ENCODE results near the gene RACK1.

RACK1 gene

DNA sequence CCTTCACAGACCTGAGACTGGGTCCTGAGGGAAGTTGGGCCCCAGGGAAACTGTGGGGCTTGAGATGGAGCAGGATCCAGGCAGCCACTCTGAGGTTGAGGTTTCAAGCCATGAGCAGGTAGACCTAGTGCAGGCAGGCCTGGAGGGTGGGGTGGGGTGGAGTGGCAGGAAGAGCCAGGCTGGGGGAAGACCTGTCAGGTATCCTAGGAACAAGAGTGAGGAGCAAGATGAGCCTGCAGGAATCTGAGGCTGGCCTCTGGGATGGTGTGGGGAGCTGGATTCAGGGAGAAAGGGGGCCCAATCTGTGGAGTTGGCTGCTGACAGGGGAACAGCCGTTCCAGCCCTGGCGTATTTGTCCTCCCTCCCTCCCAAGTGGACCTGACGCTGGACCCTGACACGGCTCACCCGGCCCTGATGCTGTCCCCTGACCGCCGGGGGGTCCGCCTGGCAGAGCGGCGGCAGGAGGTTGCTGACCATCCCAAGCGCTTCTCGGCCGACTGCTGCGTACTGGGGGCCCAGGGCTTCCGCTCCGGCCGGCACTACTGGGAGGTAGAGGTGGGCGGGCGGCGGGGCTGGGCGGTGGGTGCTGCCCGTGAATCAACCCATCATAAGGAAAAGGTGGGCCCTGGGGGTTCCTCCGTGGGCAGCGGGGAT, 9.8 kb downstream of the RACK1 start:
- Histone ChIP-seq H3K4me1 (ENCODE audit: control insufficient read depth, insufficient read depth, low read length, poor library complexity, severe bottlenecking) (no peaks in the 10 kb centered on the region), H3K36me3 (ENCODE audit: control insufficient read depth, insufficient read depth, low read length) (peaks cover 70% of the 10 kb centered on the region), H3K4me3 (ENCODE audit: insufficient read depth, low read depth, low read length, poor library complexity, severe bottlenecking) (no peak overlapping the region), H3K27me3 (replicated peaks; ENCODE audit: control insufficient read depth, insufficient read depth, low read length, poor library complexity, severe bottlenecking) (no peaks in the 10 kb centered on the region), H3K9me3 (ENCODE audit: control insufficient read depth, low read length) (no peaks in the 10 kb centered on the region), H3K27ac (ENCODE audit: insufficient read depth, low read length, poor library complexity, severe bottlenecking) (no peak overlapping the region)
- no peak for DNase-seq

GRCh38 chr5:181233088-181233800, 10.5 kb downstream of the RACK1 start:
- DNase-seq, result no peak
- Histone ChIP-seq H3K4me1 (ENCODE audit: control insufficient read depth, insufficient read depth, low read length, poor library complexity, severe bottlenecking) (no peaks in the 10 kb centered on the region), H3K27me3 (replicated peaks; ENCODE audit: control insufficient read depth, insufficient read depth, low read length, poor library complexity, severe bottlenecking) (no peaks in the 10 kb centered on the region), H3K9me3 (ENCODE audit: control insufficient read depth, low read length) (no peaks in the 10 kb centered on the region), H3K27ac (ENCODE audit: insufficient read depth, low read length, poor library complexity, severe bottlenecking) (no peak overlapping the region), H3K4me3 (ENCODE audit: insufficient read depth, low read depth, low read length, poor library complexity, severe bottlenecking) (no peak overlapping the region), H3K36me3 (ENCODE audit: control insufficient read depth, insufficient read depth, low read length) (peaks cover 63% of the 10 kb centered on the region)

DNA sequence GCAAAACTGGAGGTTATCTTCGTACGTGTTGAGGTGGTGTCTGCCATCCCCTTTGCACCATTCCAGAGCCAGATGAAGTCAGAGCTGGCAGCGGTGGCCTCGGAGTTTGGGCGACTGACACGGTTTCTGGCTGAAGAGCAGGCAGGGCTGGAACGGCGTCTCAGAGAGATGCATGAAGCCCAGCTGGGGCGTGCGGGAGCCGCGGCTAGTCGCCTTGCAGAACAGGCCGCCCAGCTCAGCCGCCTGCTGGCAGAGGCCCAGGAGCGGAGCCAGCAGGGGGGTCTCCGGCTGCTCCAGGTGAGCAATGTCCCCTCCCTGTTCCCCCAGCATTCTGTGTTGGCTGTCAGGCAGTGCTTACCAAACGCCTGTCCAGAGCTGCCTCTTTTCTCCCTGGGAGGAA, 11.1 kb downstream of the RACK1 start:
- DNase-seq, result no peak
- Histone ChIP-seq H3K36me3 (ENCODE audit: control insufficient read depth, insufficient read depth, low read length) (peaks cover 57% of the 10 kb centered on the region), H3K4me1 (ENCODE audit: control insufficient read depth, insufficient read depth, low read length, poor library complexity, severe bottlenecking) (no peaks in the 10 kb centered on the region), H3K4me3 (ENCODE audit: insufficient read depth, low read depth, low read length, poor library complexity, severe bottlenecking) (no peak overlapping the region), H3K27ac (ENCODE audit: insufficient read depth, low read length, poor library complexity, severe bottlenecking) (no peak overlapping the region), H3K27me3 (replicated peaks; ENCODE audit: control insufficient read depth, insufficient read depth, low read length, poor library complexity, severe bottlenecking) (no peaks in the 10 kb centered on the region), H3K9me3 (ENCODE audit: control insufficient read depth, low read length) (no peaks in the 10 kb centered on the region)

GRCh38 chr5:181231432-181231831, 12.3 kb downstream of the RACK1 start:
- no peaks in the 10 kb centered on the region for H3K27me3 ChIP-seq (replicated peaks; ENCODE audit: control insufficient read depth, insufficient read depth, low read length, poor library complexity, severe bottlenecking)
- H3K4me3 ChIP-seq (ENCODE audit: insufficient read depth, low read depth, low read length, poor library complexity, severe bottlenecking), result no peak overlapping the region
- H3K27ac ChIP-seq (ENCODE audit: insufficient read depth, low read length, poor library complexity, severe bottlenecking), result no peak overlapping the region
- no peak for DNase-seq
- H3K36me3 ChIP-seq (ENCODE audit: control insufficient read depth, insufficient read depth, low read length), result peaks cover 45% of the 10 kb centered on the region
- H3K9me3 ChIP-seq (ENCODE audit: control insufficient read depth, low read length), result no peaks in the 10 kb centered on the region
- H3K4me1 ChIP-seq (ENCODE audit: control insufficient read depth, insufficient read depth, low read length, poor library complexity, severe bottlenecking), result no peaks in the 10 kb centered on the region

DNA sequence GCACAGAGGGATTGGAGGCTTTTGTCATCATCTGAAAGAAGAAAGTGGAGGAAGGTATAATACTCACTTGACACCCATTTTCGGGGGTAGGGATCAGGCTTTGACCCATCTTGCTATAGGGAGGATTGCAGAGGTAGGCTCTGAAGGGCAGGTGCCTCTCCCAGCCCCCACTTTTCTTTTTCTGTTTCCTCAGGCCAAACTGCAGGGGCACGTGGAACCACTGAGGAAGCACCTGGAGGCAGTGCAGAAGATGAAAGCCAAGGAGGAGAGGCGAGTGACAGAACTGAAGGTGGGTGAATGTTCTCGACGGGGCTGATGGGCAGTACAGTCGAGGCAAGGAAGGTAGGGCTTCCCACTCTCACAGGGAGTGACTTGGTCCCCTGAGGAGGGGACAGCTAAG, 13.2 kb downstream of the RACK1 start:
- Histone ChIP-seq H3K27ac (ENCODE audit: insufficient read depth, low read length, poor library complexity, severe bottlenecking) (no peak overlapping the region), H3K4me3 (ENCODE audit: insufficient read depth, low read depth, low read length, poor library complexity, severe bottlenecking) (no peak overlapping the region), H3K9me3 (ENCODE audit: control insufficient read depth, low read length) (no peaks in the 10 kb centered on the region), H3K36me3 (ENCODE audit: control insufficient read depth, insufficient read depth, low read length) (peaks cover 36% of the 10 kb centered on the region), H3K4me1 (ENCODE audit: control insufficient read depth, insufficient read depth, low read length, poor library complexity, severe bottlenecking) (peaks cover 3% of the 10 kb centered on the region), H3K27me3 (replicated peaks; ENCODE audit: control insufficient read depth, insufficient read depth, low read length, poor library complexity, severe bottlenecking) (no peaks in the 10 kb centered on the region)
- DNase-seq, result no peak

DNA sequence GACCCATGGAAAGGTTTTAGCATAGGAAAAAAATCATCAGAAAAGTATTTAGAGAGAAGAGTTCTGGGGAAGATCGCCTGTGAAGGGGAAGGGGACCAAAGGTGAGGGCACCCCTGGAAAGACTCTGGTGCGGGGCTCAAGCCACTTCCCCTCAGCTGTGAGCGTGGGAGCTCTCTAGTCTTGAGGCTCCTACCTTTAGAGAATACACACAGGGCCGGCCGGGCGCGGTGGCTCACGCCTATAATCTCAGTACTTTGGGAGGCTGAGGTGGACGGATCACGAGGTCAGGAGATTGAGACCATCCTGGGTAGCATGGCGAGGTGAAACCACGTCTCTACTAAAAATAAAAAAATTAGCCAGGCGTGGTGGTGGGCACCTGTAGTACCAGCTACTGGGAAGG, 13.7 kb downstream of the RACK1 start:
- no peak for DNase-seq
- Histone ChIP-seq H3K36me3 (ENCODE audit: control insufficient read depth, insufficient read depth, low read length) (peaks cover 31% of the 10 kb centered on the region), H3K27ac (ENCODE audit: insufficient read depth, low read length, poor library complexity, severe bottlenecking) (no peak overlapping the region), H3K27me3 (replicated peaks; ENCODE audit: control insufficient read depth, insufficient read depth, low read length, poor library complexity, severe bottlenecking) (no peaks in the 10 kb centered on the region), H3K4me1 (ENCODE audit: control insufficient read depth, insufficient read depth, low read length, poor library complexity, severe bottlenecking) (peaks cover 8% of the 10 kb centered on the region), H3K4me3 (ENCODE audit: insufficient read depth, low read depth, low read length, poor library complexity, severe bottlenecking) (no peak overlapping the region), H3K9me3 (ENCODE audit: control insufficient read depth, low read length) (no peaks in the 10 kb centered on the region)

DNA sequence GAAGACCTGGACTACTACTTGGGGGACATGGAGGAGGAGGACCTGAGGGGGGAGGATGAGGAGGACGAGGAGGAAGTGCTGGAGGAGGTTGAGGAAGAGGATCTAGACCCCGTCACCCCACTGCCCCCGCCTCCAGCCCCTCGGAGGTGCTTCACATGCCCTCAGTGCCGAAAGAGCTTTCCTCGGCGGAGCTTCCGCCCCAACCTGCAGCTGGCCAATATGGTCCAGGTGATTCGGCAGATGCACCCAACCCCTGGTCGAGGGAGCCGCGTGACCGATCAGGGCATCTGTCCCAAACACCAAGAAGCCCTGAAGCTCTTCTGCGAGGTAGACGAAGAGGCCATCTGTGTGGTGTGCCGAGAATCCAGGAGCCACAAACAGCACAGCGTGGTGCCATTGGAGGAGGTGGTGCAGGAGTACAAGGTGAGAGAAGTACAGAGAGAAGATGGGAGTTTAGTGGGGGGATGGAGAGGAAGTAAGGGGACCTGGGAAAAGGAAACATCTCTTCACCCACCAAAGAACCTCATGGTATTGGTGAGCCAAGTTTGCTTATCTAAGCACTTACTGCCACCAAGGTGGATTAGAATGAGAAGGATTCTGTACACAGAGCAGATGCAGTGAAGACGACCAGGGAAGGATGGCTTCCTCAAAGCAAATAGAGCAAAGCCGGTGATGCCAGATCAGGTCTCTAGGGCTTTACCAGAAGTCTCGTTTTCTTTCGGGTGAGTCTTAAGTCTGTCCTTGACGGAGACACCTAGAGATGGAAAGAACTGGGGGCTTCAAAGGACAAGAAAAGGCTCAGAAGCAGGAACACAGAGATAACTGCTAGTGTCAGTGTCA, 19.1 kb downstream of the RACK1 start:
- Histone ChIP-seq H3K36me3 (ENCODE audit: control insufficient read depth, insufficient read depth, low read length) (no peaks in the 10 kb centered on the region), H3K27ac (ENCODE audit: insufficient read depth, low read length, poor library complexity, severe bottlenecking) (peak overlapping the region; percentile 97), H3K4me1 (ENCODE audit: control insufficient read depth, insufficient read depth, low read length, poor library complexity, severe bottlenecking) (peaks cover 20% of the 10 kb centered on the region), H3K4me3 (ENCODE audit: insufficient read depth, low read depth, low read length, poor library complexity, severe bottlenecking) (peak overlapping the region; percentile 74), H3K9me3 (ENCODE audit: control insufficient read depth, low read length) (no peaks in the 10 kb centered on the region), H3K27me3 (replicated peaks; ENCODE audit: control insufficient read depth, insufficient read depth, low read length, poor library complexity, severe bottlenecking) (no peaks in the 10 kb centered on the region)
- DNase-seq, result no peak

GRCh38 chr5:181223729-181224389, 19.8 kb downstream of the RACK1 start:
- H3K27me3 ChIP-seq (replicated peaks; ENCODE audit: control insufficient read depth, insufficient read depth, low read length, poor library complexity, severe bottlenecking), result no peaks in the 10 kb centered on the region
- H3K4me1 ChIP-seq (ENCODE audit: control insufficient read depth, insufficient read depth, low read length, poor library complexity, severe bottlenecking), result peaks cover 20% of the 10 kb centered on the region
- peak overlapping the region; percentile 97 for H3K27ac ChIP-seq (ENCODE audit: insufficient read depth, low read length, poor library complexity, severe bottlenecking)
- no peaks in the 10 kb centered on the region for H3K9me3 ChIP-seq (ENCODE audit: control insufficient read depth, low read length)
- peak overlapping the region; percentile 74 for H3K4me3 ChIP-seq (ENCODE audit: insufficient read depth, low read depth, low read length, poor library complexity, severe bottlenecking)
- no peak for DNase-seq
- no peaks in the 10 kb centered on the region for H3K36me3 ChIP-seq (ENCODE audit: control insufficient read depth, insufficient read depth, low read length)

DNA sequence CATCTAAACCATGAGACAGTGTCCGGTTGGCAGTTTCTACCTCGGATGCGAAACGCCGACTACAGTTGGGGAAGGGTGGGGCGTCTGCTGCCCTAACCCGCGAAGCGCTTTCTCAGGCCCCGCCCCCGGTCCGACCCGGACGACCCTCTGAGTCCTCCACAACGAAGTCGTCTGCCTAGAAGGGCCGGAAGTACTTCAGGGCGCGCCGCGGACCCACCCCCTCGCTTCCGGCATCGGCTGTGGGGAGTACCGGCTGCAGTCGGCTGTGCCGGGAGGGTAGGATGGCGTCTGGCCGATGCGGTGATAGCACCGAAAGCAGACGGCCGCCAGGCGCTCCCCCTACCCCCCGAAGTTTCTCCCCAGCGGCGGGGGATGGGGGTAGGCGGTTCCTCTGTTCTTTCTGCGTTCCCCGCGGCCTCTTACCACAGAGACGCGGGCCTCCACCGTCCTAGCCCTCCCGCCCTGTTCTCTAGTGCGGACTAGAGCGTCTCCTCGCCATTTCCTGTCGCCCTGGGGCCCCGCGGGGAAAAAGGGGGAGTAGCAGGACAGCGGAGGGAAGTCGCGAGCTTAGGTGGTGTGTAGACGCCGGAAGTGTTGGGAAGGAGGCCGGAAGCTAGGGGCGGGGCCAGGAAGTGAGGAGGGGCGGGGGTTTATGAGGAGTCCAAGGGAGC, 20.5 kb downstream of the RACK1 start, which contains the start of gene TRIM41:
TSS of gene TRIM41 (plus strand) at position 224 of the 671 bp plus-strand sequence. CDS start 719 bp downstream, outside the sequence.
- Histone ChIP-seq H3K9me3 (ENCODE audit: control insufficient read depth, low read length) (no peaks in the 10 kb centered on the region), H3K27ac (ENCODE audit: insufficient read depth, low read length, poor library complexity, severe bottlenecking) (peak within 1 kb of the TSS; percentile 97), H3K36me3 (ENCODE audit: control insufficient read depth, insufficient read depth, low read length) (no peaks in the 10 kb centered on the region), H3K4me1 (ENCODE audit: control insufficient read depth, insufficient read depth, low read length, poor library complexity, severe bottlenecking) (peaks cover 20% of the 10 kb centered on the region), H3K4me3 (ENCODE audit: insufficient read depth, low read depth, low read length, poor library complexity, severe bottlenecking) (peak within 1 kb of the TSS; percentile 74), H3K27me3 (replicated peaks; ENCODE audit: control insufficient read depth, insufficient read depth, low read length, poor library complexity, severe bottlenecking) (no peaks in the 10 kb centered on the region)
- DNase-seq, result peak; percentile 94 to 95 (median 95)
